Stimulated activated CD8-positive, alpha-beta memory T cell treated with anti-CD3 and anti-CD28 coated beads, Interleukin-4, amount 100 ng/mL, for 48 hours (primary cell): ENCODE data around the gene HOXC6.

ENCODE experiments used
- DNase-seq: peaks from one replicate; pipeline ENCODE4 v3.0.0-alpha.2; 2020

The HOXC6 gene

GRCh38 chr12:54042970-54043853, 15.0 kb downstream of the HOXC6 start:
- DNase-seq = no peak

GRCh38 chr12:54044425-54045103, 16.3 kb downstream of the HOXC6 start:
- no peak for DNase-seq

- no peak for DNase-seq
Observed at GRCh38 chr12:54045401-54045800, 17.2 kb downstream of the HOXC6 start.

GRCh38 chr12:54045868-54046521, 17.8 kb downstream of the HOXC6 start:
- DNase-seq = no peak

GRCh38 chr12:54046809-54047159, 18.5 kb downstream of the HOXC6 start:
- no peak for DNase-seq

- DNase-seq = no peak
Observed at GRCh38 chr12:54047160-54047963, 19.1 kb downstream of the HOXC6 start.

GRCh38 chr12:54047964-54048303, 19.7 kb downstream of the HOXC6 start:
- no peak for DNase-seq

- DNase-seq = no peak
Observed at GRCh38 chr12:54048406-54049093, 20.3 kb downstream of the HOXC6 start.

GRCh38 chr12:54049108-54049507, 20.9 kb downstream of the HOXC6 start:
- no peak for DNase-seq

- no peak for DNase-seq
Observed at GRCh38 chr12:54050482-54050810, 22.2 kb downstream of the HOXC6 start.

GRCh38 chr12:54051026-54051842, 23.0 kb downstream of the HOXC6 start:
- DNase-seq = no peak

GRCh38 chr12:54051874-54052437, 23.7 kb downstream of the HOXC6 start:
- no peak for DNase-seq

GRCh38 chr12:54052438-54053002, 24.3 kb downstream of the HOXC6 start:
- DNase-seq = no peak

- peak; percentile 42 for DNase-seq
Observed at GRCh38 chr12:54053003-54053750, 24.9 kb downstream of the HOXC6 start.

GRCh38 chr12:54053751-54054741, 25.8 kb downstream of the HOXC6 start, which contains the start of gene HOXC4:
Gene HOXC4 (plus strand): TSS chr12:54053835. CDS start chr12:54053923, 88 bp downstream.
- DNase-seq = no peak

GRCh38 chr12:54054742-54055194, 26.5 kb downstream of the HOXC6 start:
- no peak for DNase-seq

GRCh38 chr12:54055552-54055951, 27.3 kb downstream of the HOXC6 start:
- no peak for DNase-seq

- DNase-seq = no peak
Observed at GRCh38 chr12:54056110-54056509, 27.9 kb downstream of the HOXC6 start.
